K562 (cell line): ENCODE results near the gene GAA. TPM values are rescaled to one million over a fixed set of nuclear protein-coding genes. Genes with fewer than 3 reads are reported as not detected.

Experiments
- E2F6 ChIP-seq, 2 experiments: IDR thresholded peaks; 2 replicates each; pipeline ENCODE4 v1.6.1; 2011; ENCODE audit warnings: borderline replicate concordance in 1 of 2, control low read depth in 1 of 2, low read depth in 1 of 2, low read length in 1 of 2, mild to moderate bottlenecking in 1 of 2, mixed read lengths in 1 of 2, moderate library complexity in 1 of 2; ENCODE audit not compliant: insufficient read depth in 1 of 2, insufficient read length in 1 of 2, poor library complexity in 1 of 2, severe bottlenecking in 1 of 2; ENCODE audit errors: extremely low read depth in 1 of 2
- E2F8 ChIP-seq: fragments of 450-650 bp; IDR thresholded peaks from 2 replicates; pipeline ENCODE4 v1.7.1; 2018; ENCODE audit warnings: mild to moderate bottlenecking, low read depth; ENCODE audit not compliant: partially characterized antibody
- HMGN3 ChIP-seq: IDR thresholded peaks from 2 replicates; pipeline ENCODE4 v1.6.1; 2011; ENCODE audit warnings: borderline replicate concordance, low read depth, mild to moderate bottlenecking, mixed read lengths, low read length; ENCODE audit not compliant: insufficient read length; ENCODE audit errors: extremely low read depth
- LEF1 ChIP-seq: fragments of 450-650 bp; IDR thresholded peaks from 2 replicates; pipeline ENCODE4 v1.6.1; 2016; ENCODE audit warnings: mild to moderate bottlenecking
- MEF2D ChIP-seq: conservative IDR thresholded peaks from 2 replicates; pipeline ENCODE4 v1.6.1; 2016; ENCODE audit warnings: low read depth, missing genetic modification characterization, missing compliant biosample characterization
- MIER1 ChIP-seq: fragments of 450-650 bp; IDR thresholded peaks from 2 replicates; pipeline ENCODE4 v1.6.1; 2016; ENCODE audit warnings: antibody characterized with exemption, mild to moderate bottlenecking, low read depth
- POLR2G ChIP-seq: fragments of 200-400 bp; formaldehyde crosslinking; IDR thresholded peaks from 2 replicates; pipeline ENCODE4 v1.6.1; 2017; ENCODE audit warnings: low read depth, mild to moderate bottlenecking, antibody characterized with exemption, low read length, moderate library complexity
- TOE1 ChIP-seq, 2 experiments: fragments of 450-650 bp in 1 of 2; sonication (generic) in 1 of 2; formaldehyde crosslinking in 1 of 2; IDR thresholded peaks; 2 replicates each; pipeline versions ENCODE4 v1.7.1 to v1.8.0; 2016 to 2022; ENCODE audit warnings: borderline replicate concordance in 2 of 2, mild to moderate bottlenecking in 2 of 2, antibody characterized with exemption in 1 of 2, inconsistent platforms in 1 of 2, low read depth in 1 of 2, missing genetic modification reagents in 1 of 2, moderate library complexity in 1 of 2
- ZNF165 ChIP-seq: fragments of 250-450 bp; sonication (Bioruptor Pico); IDR thresholded peaks from 2 replicates; pipeline ENCODE4 v1.4.0; 2020; ENCODE audit warnings: borderline replicate concordance
- polyA plus RNA-seq, 8 experiments: library from polyadenylated mRNA; depleted of rRNA in 4 of 8; stranded (reverse) in 5 of 8; unstranded in 3 of 8; fragments of >200 nt; fragmentation: Nextera tagmentation in 2 of 8; fragmentation: Illumina TruSeq in 1 of 8; extraction: Ambion mirVana in 2 of 8; extraction: Trizol in 1 of 8; gene quantifications; 2 replicates each; pipeline versions ENCODE4 v1.2.1 to v1.2.3, GENCODE V29; 2011 to 2014; ENCODE audit warnings: inconsistent platforms in 1 of 8, missing spikeins in 1 of 8
- total RNA-seq, 7 experiments: library from RNA; depleted of rRNA in 6 of 7; stranded (reverse); fragments of >200 nt in 6 of 7; fragmentation: Illumina TruSeq in 2 of 7; extraction: Trizol in 2 of 7; gene quantifications; 2 replicates each; pipeline versions ENCODE4 v1.2.1 to v1.2.3, GENCODE V29; 2011 to 2021; ENCODE audit warnings: low replicate concordance in 1 of 7

GAA gene
- total and polyA plus RNA-seq, 9 of the 15 experiments (the other 6 are each of a cell fraction or from before 2014, with no cell fraction given), result 0.15 to 6.4 (median 1.7) TPM

DNA sequence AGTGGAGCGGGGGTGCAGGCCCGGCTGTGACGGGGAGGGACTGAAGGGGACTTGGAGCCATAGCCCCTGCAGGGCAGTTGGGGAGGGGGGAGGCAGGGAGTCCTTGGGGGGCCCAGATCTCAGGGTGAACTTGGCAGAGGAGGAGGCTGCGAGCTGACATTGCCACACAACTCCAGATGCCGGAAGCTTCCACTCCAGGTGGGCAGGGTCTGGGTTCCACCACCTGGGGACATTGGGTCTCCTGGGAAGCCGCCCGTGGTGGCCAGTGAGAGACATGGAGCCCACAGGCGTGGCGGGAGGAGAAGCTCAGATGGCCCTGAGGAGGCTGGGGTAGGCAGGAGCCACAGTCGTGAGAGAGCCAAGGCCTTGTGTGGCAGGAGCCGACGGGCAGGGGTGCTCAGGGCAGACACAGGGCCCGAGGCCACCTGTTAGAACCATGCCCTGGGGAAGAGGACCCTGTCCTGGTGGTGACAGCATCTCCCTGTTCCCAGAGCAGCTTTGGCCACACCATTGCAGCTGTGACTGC is 18.2 kb upstream of the GAA start (continued):
- TF ChIP-seq MEF2D (tag), result no peak
- TF ChIP-seq TOE1 (IDR thresholded peaks at IDR 0.05; ENCODE audit: borderline replicate concordance), result no peak
- no peak for TF ChIP-seq TOE1 (CRISPR knock-in tag; IDR thresholded peaks at IDR 0.05; ENCODE audit: borderline replicate concordance, low read depth)
- no peak for TF ChIP-seq HMGN3
- TF ChIP-seq ZNF165 (CRISPR knock-in tag), result no peak
- no peak for TF ChIP-seq POLR2G
- no peak for TF ChIP-seq E2F8
- no peak for TF ChIP-seq E2F6 (IDR thresholded peaks at IDR 0.05; ENCODE audit: borderline replicate concordance in 1 of 2, extremely low read depth in 1 of 2, insufficient read depth in 1 of 2, insufficient read length in 1 of 2, low read depth in 1 of 2, low read length in 1 of 2, poor library complexity in 1 of 2, severe bottlenecking in 1 of 2)
- no peak for TF ChIP-seq LEF1
- no peak for TF ChIP-seq MIER1
